Testis (tissue), 3 donors: Measurements from ENCODE around the gene REEP3. TPM values are rescaled to one million over a fixed set of nuclear protein-coding genes. Genes with fewer than 3 reads are reported as not detected.
A peak's percentile ranks its signal among the peaks of the same experiment; 100 is the strongest.

Experiments
- DNase-seq: peaks from one replicate; pipeline ENCODE4 v3.0.0-alpha.2; 2019
- H3K27ac ChIP-seq, 2 donors: fragments of 200-600 bp; sonication (generic); one replicate each; pipeline ENCODE4 v1.5.1; 2019
- H3K27me3 ChIP-seq: fragments of 200-600 bp; sonication (generic); one replicate; pipeline ENCODE4 v1.5.1; 2019
- H3K36me3 ChIP-seq: fragments of 200-600 bp; sonication (generic); one replicate; pipeline ENCODE4 v1.5.1; 2017; ENCODE audit warnings: low read depth; ENCODE audit errors: missing control alignments
- H3K4me1 ChIP-seq: fragments of 200-600 bp; sonication (generic); one replicate; pipeline ENCODE4 v1.5.1; 2019
- H3K4me3 ChIP-seq, 2 donors: fragments of 200-600 bp; sonication (generic); one replicate each; pipeline ENCODE4 v1.5.1; 2017 to 2019
- H3K9me3 ChIP-seq: fragments of 200-600 bp; sonication (generic); one replicate; pipeline ENCODE4 v1.5.1; 2017
- CTCF ChIP-seq, 3 experiments: fragments of 450-650 bp in 2 of 3; fragments of 200-600 bp in 1 of 3; sonication (generic) in 1 of 3; IDR thresholded peaks; one replicate each; pipeline ENCODE4 v1.5.1; 2016 to 2019; ENCODE audit warnings: antibody characterized with exemption in 3 of 3, mild to moderate bottlenecking in 2 of 3, moderate library complexity in 1 of 3
- POLR2A ChIP-seq: fragments of 450-650 bp; IDR thresholded peaks from one replicate; pipeline ENCODE4 v1.6.1; 2017; ENCODE audit warnings: antibody characterized with exemption, mild to moderate bottlenecking, moderate library complexity
- WGBS, 2 donors: methylation state at CpG; one replicate each; pipeline ENCODE4 v1.1.5; 2018; 5-methylcytosine and 5-hydroxymethylcytosine counted together
- intact Hi-C: fragments of 100-400 bp; cut with DNase I; formaldehyde crosslinking; loops from one replicate; pipeline ENCODE4 v1.15.1; 2023; ENCODE audit warnings: low total_unique reads
- polyA plus RNA-seq: library from polyadenylated mRNA; stranded (reverse); fragments of 350-450 nt; fragmentation: Illumina TruSeq; extraction: RNeasy Lipid Tissue Mini Kit (QIAGEN cat#74804); gene quantifications from one replicate; pipeline ENCODE4 v1.2.3, GENCODE V29; 2014; ENCODE audit warnings: low read depth, low replicate concordance; ENCODE audit not compliant: insufficient read depth
- total RNA-seq, 2 donors: library from RNA; depleted of rRNA; stranded (reverse); fragments of >200 nt; gene quantifications; one replicate each; pipeline ENCODE4 v1.2.3, GENCODE V29; 2016

The REEP3 gene
- total and polyA plus RNA-seq, 3 donors from 2014 or later: 18.4 to 45.2 (median 20.3) TPM

- Histone ChIP-seq H3K27ac (no peak overlapping the region), H3K4me3 (no peak overlapping the region), H3K36me3 (no peaks in the 10 kb centered on the region), H3K9me3 (no peaks in the 10 kb centered on the region), H3K27me3 (no peaks in the 10 kb centered on the region), H3K4me1 (no peaks in the 10 kb centered on the region)
- no peak for TF ChIP-seq POLR2A
- TF ChIP-seq CTCF (IDR thresholded peaks at IDR 0.05): no peak
- no peak for DNase-seq
- 84 to 87% methylated on average over 2 of the region's 2 CpGs for WGBS, 2 donors
- intact Hi-C loops: no loop called here
Observed at GRCh38 chr10:63622097-63622496, 100.9 kb downstream of the REEP3 start.

GRCh38 chr10:63624701-63625100 lies 103.5 kb downstream of the REEP3 start:
- H3K36me3 ChIP-seq: no peaks in the 10 kb centered on the region
- intact Hi-C loops: no loop called here
- no peak for DNase-seq
- WGBS, 2 donors: 91 to 96% methylated on average over 2 of the region's 2 CpGs
- TF ChIP-seq CTCF (IDR thresholded peaks at IDR 0.05) (no peak), POLR2A (no peak)
- peaks cover 12% of the 10 kb centered on the region for H3K4me1 ChIP-seq
- no peaks in the 10 kb centered on the region for H3K9me3 ChIP-seq
- H3K27me3 ChIP-seq: no peaks in the 10 kb centered on the region
- H3K4me3 ChIP-seq: no peak overlapping the region
- H3K27ac ChIP-seq: no peak overlapping the region

DNA sequence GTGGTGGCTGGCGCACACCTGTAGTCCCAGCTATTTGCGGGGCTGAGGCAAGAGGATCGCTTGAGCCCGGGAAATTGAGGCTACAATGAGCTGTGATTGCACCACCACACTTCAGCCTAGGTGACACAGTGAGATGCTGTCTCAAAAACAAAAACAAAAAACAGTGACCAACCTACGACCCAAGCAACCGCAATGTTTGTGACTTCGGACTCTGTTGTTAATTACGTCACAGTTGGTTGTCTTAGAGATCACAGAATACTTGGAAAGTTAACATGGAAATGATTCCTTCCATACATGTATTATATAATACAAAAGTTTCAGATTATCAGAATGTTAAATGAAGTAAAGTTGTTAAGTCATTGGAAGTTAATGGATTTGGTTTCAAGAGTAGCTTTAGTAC lies 106.2 kb downstream of the REEP3 start:
- 90 to 95% methylated on average over 8 of the region's 8 CpGs for WGBS, 2 donors
- H3K9me3 ChIP-seq: no peaks in the 10 kb centered on the region
- TF ChIP-seq CTCF (IDR thresholded peaks at IDR 0.05) (no peak), POLR2A (no peak)
- H3K36me3 ChIP-seq: no peaks in the 10 kb centered on the region
- intact Hi-C loops: no loop called here
- H3K27me3 ChIP-seq: no peaks in the 10 kb centered on the region
- no peak overlapping the region for H3K4me3 ChIP-seq
- peaks cover 12% of the 10 kb centered on the region for H3K4me1 ChIP-seq
- no peak overlapping the region for H3K27ac ChIP-seq
- DNase-seq: no peak

- DNase-seq: no peak
- Histone ChIP-seq H3K27ac (peak overlapping the region in 1 of 2 donors; percentile 12), H3K27me3 (no peaks in the 10 kb centered on the region), H3K4me1 (peaks cover 12% of the 10 kb centered on the region), H3K36me3 (no peaks in the 10 kb centered on the region), H3K9me3 (no peaks in the 10 kb centered on the region), H3K4me3 (no peak overlapping the region)
- intact Hi-C loops: no loop called here
- TF ChIP-seq CTCF (IDR thresholded peaks at IDR 0.05): no peak
- no peak for TF ChIP-seq POLR2A
- WGBS, 2 donors: 56 to 60% methylated on average over 2 of the region's 2 CpGs
Observed at GRCh38 chr10:63627881-63628296, 106.7 kb downstream of the REEP3 start.

GRCh38 chr10:63628526-63629362 lies 107.5 kb downstream of the REEP3 start:
- intact Hi-C loops: no loop called here
- H3K9me3 ChIP-seq: no peaks in the 10 kb centered on the region
- TF ChIP-seq POLR2A (no peak), CTCF (IDR thresholded peaks at IDR 0.05) (no peak)

More at GRCh38 chr10:63628526-63629362, 107.5 kb downstream of the REEP3 start:
- H3K4me1 ChIP-seq: peaks cover 12% of the 10 kb centered on the region
- H3K36me3 ChIP-seq: no peaks in the 10 kb centered on the region
- no peaks in the 10 kb centered on the region for H3K27me3 ChIP-seq
- peak; percentile 71 for DNase-seq
- WGBS, 2 donors: 1% methylated on average over 15 to 16 of the region's 16 CpGs
- H3K27ac ChIP-seq: peak overlapping the region; percentile 11 to 79
- peak overlapping the region; percentile 69 to 73 for H3K4me3 ChIP-seq
